ENCODE data around the gene FRMD4A.

- TF ChIP-seq POLR2A (IDR thresholded peaks at IDR 0.05; ENCODE audit: low read depth, low read length) (no peak), USF2 (IDR thresholded peaks at IDR 0.05; ENCODE audit: low read depth, low read length) (no peak), CTCF (conservative IDR thresholded peaks at IDR 0.05; ENCODE audit: low read depth, low read length) (no peak), SMC3 (IDR thresholded peaks at IDR 0.05; ENCODE audit: low read depth, low read length) (no peak), MAZ (IDR thresholded peaks at IDR 0.05; ENCODE audit: borderline replicate concordance, low read depth, low read length) (no peak), CEBPB (IDR thresholded peaks at IDR 0.05; ENCODE audit: low read depth, low read length) (no peak), RAD21 (IDR thresholded peaks at IDR 0.05; ENCODE audit: low read length) (no peak), RCOR1 (IDR thresholded peaks at IDR 0.05; ENCODE audit: insufficient replicate concordance, low read length) (no peak), RFX5 (IDR thresholded peaks at IDR 0.05; ENCODE audit: low read depth, low read length) (no peak), ELK1 (IDR thresholded peaks at IDR 0.05; ENCODE audit: borderline replicate concordance, low read depth, low read length) (no peak)
These were observed 579.4 kb downstream of the FRMD4A start for GRCh38 chr10:13751191-13751764.

Measured in IMR-90 (cell line).